CD4-positive, alpha-beta memory T cell (primary cell): ENCODE results near the gene PDZD4. TPM values are rescaled to one million over a fixed set of nuclear protein-coding genes. Genes with fewer than 3 reads are reported as not detected.

Experiments
- CTCF ChIA-PET: fragments of 350-600 bp; sonication (Branson Sonifier 250); formaldehyde crosslinking; loops from one replicate; lab custom pipeline; 2021; ENCODE audit warnings: inconsistent platforms; ENCODE audit not compliant: partially characterized antibody; lab: Charles Lee
- POLR2A ChIA-PET: fragments of 350-600 bp; sonication (Branson Sonifier 250); formaldehyde crosslinking; loops from one replicate; lab custom pipeline; 2021; ENCODE audit not compliant: partially characterized antibody; lab: Charles Lee
- DNase-seq, 5 donors: peaks; one replicate each; pipeline versions ENCODE4 v3.0.0 to v3.0.0-alpha.2; 2020 to 2022; ENCODE audit warnings: mixed read lengths in 1 of 5
- H3K27ac ChIP-seq: one replicate; pipeline ENCODE4 v1.7.0; 2013; ENCODE audit warnings: low read depth, low read length
- H3K27me3 ChIP-seq: 2 replicates; pipeline ENCODE4 v1.7.0; 2013; ENCODE audit warnings: mild to moderate bottlenecking, low read length, moderate library complexity; ENCODE audit not compliant: insufficient read depth
- H3K36me3 ChIP-seq: 2 replicates; pipeline ENCODE4 v1.7.0; 2013; ENCODE audit warnings: mild to moderate bottlenecking, low read length, moderate library complexity; ENCODE audit not compliant: insufficient read depth
- H3K4me1 ChIP-seq: 2 replicates; pipeline ENCODE4 v1.7.0; 2013; ENCODE audit warnings: mild to moderate bottlenecking, low read length, moderate library complexity; ENCODE audit not compliant: insufficient read depth
- H3K4me3 ChIP-seq, 2 donors: one replicate each; pipeline ENCODE4 v1.7.0; 2013; ENCODE audit warnings: low read length in 2 of 2, mild to moderate bottlenecking in 1 of 2
- H3K9me3 ChIP-seq, 2 donors: one replicate each; pipeline ENCODE4 v1.7.0; 2013; ENCODE audit warnings: low read length in 2 of 2, control low read depth in 1 of 2; ENCODE audit not compliant: control insufficient read depth in 1 of 2
- H3K27ac Mint-ChIP-seq, 7 donors: one replicate each; pipeline ENCODE4 v1.8.0; 2020 to 2021; ENCODE audit warnings: mixed read lengths in 7 of 7, mild to moderate bottlenecking in 6 of 7, inconsistent platforms in 3 of 7, moderate library complexity in 3 of 7
- H3K27me3 Mint-ChIP-seq, 2 donors: one replicate each; pipeline ENCODE4 v1.8.0; 2020 to 2021; ENCODE audit warnings: mixed read lengths in 2 of 2
- H3K36me3 Mint-ChIP-seq, 2 donors: one replicate each; pipeline ENCODE4 v1.8.0; 2020 to 2021; ENCODE audit warnings: mixed read lengths in 2 of 2, inconsistent platforms in 1 of 2, mild to moderate bottlenecking in 1 of 2
- H3K4me1 Mint-ChIP-seq, 4 donors: one replicate each; pipeline ENCODE4 v1.8.0; 2020 to 2021; ENCODE audit warnings: mixed read lengths in 4 of 4, mild to moderate bottlenecking in 1 of 4
- H3K4me3 Mint-ChIP-seq, 8 donors: one replicate each; pipeline ENCODE4 v1.8.0; 2020 to 2021; ENCODE audit warnings: mixed read lengths in 8 of 8, mild to moderate bottlenecking in 7 of 8, moderate library complexity in 6 of 8, inconsistent platforms in 3 of 8
- H3K9me3 Mint-ChIP-seq, 8 donors: one replicate each; pipeline ENCODE4 v1.8.0; 2020 to 2021; ENCODE audit warnings: mixed read lengths in 8 of 8, mild to moderate bottlenecking in 5 of 8, inconsistent platforms in 3 of 8, moderate library complexity in 1 of 8
- intact Hi-C: fragments of 100-400 bp; cut with micrococcal nuclease; formaldehyde crosslinking; loops from one replicate; pipeline ENCODE4 v1.15.1; 2023
- polyA plus RNA-seq, 2 donors: library from polyadenylated mRNA; unstranded; fragments of 300-500 nt; fragmentation: Illumina TruSeq; gene quantifications; one replicate each; pipeline ENCODE4 v1.2.3, GENCODE V29; 2021
- total RNA-seq, 2 experiments: library from RNA; stranded (reverse); gene quantifications; one replicate each; pipeline ENCODE4 v1.2.3, GENCODE V29; 2021

The PDZD4 gene
- total and polyA plus RNA-seq, 4 experiments from 2014 or later: 0.47 to 5.0 (median 3.5) TPM

DNA sequence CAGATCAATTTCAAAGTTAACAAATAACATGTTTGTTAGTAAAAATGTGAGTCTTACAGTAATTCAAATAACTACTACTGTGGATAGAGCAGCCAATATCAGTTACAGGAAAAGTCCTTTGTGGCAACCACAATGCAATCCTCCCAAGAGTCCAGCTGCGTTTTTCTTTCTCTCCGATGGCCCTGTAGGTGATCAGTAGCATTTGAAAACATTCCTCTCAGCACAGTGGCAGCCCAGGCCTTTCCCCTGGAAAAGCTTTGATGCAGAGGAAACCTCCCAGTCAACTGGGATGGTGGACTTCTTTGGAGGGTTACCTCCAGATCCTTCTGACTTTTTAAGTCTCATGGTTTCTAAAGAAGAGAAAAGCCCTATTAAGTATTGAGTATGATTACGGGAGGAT lies 18.0 kb upstream of the PDZD4 start:
- DNase-seq: no peak
- Mint-ChIP-seq H3K4me1 (peaks cover 0 to 3% (median under 1%) of the 10 kb centered on the region in 4 donors), H3K36me3 (no peaks in the 10 kb centered on the region), H3K9me3 (no peaks in the 10 kb centered on the region), H3K27me3 (peaks cover 0 to 5% of the 10 kb centered on the region in 2 donors), H3K4me3 (no peak overlapping the region), H3K27ac (no peak overlapping the region)
- ChIA-PET POLR2A (no interaction called here), CTCF (no interaction called here)
- no peaks in the 10 kb centered on the region for H3K4me1 ChIP-seq
- no peaks in the 10 kb centered on the region for H3K27me3 ChIP-seq
- no peaks in the 10 kb centered on the region for H3K9me3 ChIP-seq
- H3K36me3 ChIP-seq: no peaks in the 10 kb centered on the region
- H3K27ac ChIP-seq: no peak overlapping the region
- intact Hi-C loops: no loop called here
- H3K4me3 ChIP-seq: no peak overlapping the region

DNA sequence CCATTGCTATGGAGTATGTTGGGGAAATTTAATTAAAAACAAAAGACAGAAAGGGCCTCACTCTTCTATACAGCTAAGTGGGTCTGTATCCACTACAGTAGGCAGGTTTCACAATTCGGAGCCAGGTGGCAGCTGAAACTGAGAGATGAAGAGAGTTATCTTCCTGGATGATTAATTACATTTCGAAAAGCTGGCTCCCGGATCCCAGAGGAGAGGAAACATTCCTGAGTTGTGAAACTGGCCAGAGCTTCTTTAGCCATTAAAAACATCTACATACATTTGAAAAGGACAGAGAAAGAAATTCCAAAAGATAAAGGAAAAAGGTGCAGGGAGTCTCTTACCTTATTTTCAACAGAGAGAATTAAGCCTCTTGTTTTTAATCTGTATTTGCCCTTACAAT lies 15.5 kb upstream of the PDZD4 start:
- Mint-ChIP-seq H3K27ac (no peak overlapping the region), H3K36me3 (no peaks in the 10 kb centered on the region), H3K9me3 (no peaks in the 10 kb centered on the region), H3K27me3 (peaks cover 0 to 3% of the 10 kb centered on the region in 2 donors), H3K4me3 (no peak overlapping the region), H3K4me1 (no peaks in the 10 kb centered on the region)
- H3K36me3 ChIP-seq: no peaks in the 10 kb centered on the region
- H3K9me3 ChIP-seq: no peaks in the 10 kb centered on the region
- no peak overlapping the region for H3K27ac ChIP-seq
- intact Hi-C loops: no loop called here
- DNase-seq: no peak
- no peak overlapping the region for H3K4me3 ChIP-seq
- POLR2A ChIA-PET: no interaction called here
- CTCF ChIA-PET: no interaction called here
- H3K4me1 ChIP-seq: no peaks in the 10 kb centered on the region
- H3K27me3 ChIP-seq: no peaks in the 10 kb centered on the region

GRCh38 chrX:153845195-153845594 lies 14.9 kb upstream of the PDZD4 start:
- Histone ChIP-seq H3K27ac (no peak overlapping the region), H3K4me1 (no peaks in the 10 kb centered on the region), H3K36me3 (no peaks in the 10 kb centered on the region), H3K27me3 (no peaks in the 10 kb centered on the region), H3K4me3 (no peak overlapping the region), H3K9me3 (no peaks in the 10 kb centered on the region)
- Mint-ChIP-seq H3K27me3 (peaks cover 0 to 3% of the 10 kb centered on the region in 2 donors), H3K36me3 (no peaks in the 10 kb centered on the region), H3K4me1 (no peaks in the 10 kb centered on the region), H3K27ac (no peak overlapping the region), H3K9me3 (no peaks in the 10 kb centered on the region), H3K4me3 (no peak overlapping the region)
- intact Hi-C loops: no loop called here
- CTCF ChIA-PET: no interaction called here
- POLR2A ChIA-PET: no interaction called here
- DNase-seq: no peak

DNA sequence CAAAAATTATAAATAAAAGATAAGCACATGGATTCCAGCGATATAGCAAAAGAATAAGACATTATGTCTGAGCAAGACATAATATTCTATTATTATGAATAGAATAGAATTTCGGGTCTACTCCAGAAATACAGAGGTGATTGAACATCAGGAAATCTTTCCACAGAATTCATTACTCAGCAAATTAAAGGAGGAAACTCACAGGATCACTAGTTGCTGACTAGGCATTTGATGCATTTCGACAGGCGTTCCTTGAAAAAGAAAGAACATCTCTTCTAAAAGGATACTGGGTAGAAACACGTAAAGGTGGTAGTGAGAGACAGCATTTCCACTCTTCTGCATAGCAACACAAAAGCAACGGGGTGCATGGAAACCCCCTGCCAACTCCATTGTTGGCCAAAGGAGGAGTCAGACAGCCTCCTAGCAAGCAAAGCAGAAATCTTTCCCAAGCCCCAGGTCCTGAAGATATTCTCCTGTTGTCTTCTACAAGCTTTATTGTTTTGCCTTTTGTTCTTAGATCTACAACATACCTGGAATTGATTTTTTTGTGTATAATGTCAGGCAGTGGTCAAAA lies 14.3 kb upstream of the PDZD4 start:
- ChIA-PET POLR2A (no interaction called here), CTCF (no interaction called here)
- no peak overlapping the region for H3K4me3 Mint-ChIP-seq
- no peak for DNase-seq
- Histone ChIP-seq H3K27ac (no peak overlapping the region), H3K27me3 (no peaks in the 10 kb centered on the region), H3K4me3 (no peak overlapping the region), H3K4me1 (no peaks in the 10 kb centered on the region), H3K36me3 (no peaks in the 10 kb centered on the region), H3K9me3 (no peaks in the 10 kb centered on the region)
- no peaks in the 10 kb centered on the region for H3K4me1 Mint-ChIP-seq
- intact Hi-C loops: no loop called here
- no peaks in the 10 kb centered on the region for H3K36me3 Mint-ChIP-seq
- H3K9me3 Mint-ChIP-seq: no peaks in the 10 kb centered on the region
- H3K27ac Mint-ChIP-seq: no peak overlapping the region
- peaks cover 0 to 3% of the 10 kb centered on the region in 2 donors for H3K27me3 Mint-ChIP-seq

DNA sequence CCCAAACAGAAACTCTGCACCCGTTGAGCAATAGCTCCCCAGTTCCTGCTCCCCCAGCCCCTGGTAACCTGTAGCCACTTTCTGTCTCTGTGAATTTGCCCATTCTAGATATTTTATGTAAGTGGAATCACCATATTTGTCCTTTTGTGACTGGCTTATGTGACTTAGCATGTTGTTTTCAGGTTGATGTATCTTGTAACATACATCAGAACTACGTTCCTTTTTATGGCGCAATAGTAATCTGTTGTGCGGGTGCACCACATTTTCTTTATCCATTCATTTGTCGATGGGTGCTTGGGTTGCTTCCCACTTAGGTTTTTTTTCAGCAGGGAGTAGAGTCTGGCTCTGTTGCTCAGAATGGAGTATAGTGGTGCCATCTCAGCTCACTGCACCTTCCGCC lies 6.6 kb upstream of the PDZD4 start:
- CTCF ChIA-PET: no interaction called here
- H3K36me3 ChIP-seq: no peaks in the 10 kb centered on the region

DNA sequence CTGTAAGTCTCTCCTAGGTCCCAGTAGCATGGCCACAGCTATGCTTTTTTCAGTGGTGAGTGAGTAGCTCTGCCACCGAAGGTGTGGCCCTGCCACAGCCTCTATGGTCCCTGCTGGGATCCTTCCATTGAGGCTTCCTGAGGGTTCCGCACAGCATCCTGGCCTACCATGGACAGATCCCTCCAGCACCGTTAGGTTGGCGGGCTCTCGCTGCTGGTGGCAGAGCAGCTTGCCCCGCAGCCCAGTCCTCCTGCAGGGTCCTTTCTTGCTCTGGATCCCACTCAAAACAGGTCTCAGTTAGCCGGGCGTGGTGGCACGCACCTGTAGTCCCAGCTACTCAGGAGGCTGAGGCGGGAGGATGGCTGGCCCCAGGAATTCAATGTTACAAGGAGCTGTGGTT lies 2.4 kb upstream of the PDZD4 start:
- intact Hi-C loops: no loop called here
- no peaks in the 10 kb centered on the region for H3K27me3 ChIP-seq
- Mint-ChIP-seq H3K9me3 (no peaks in the 10 kb centered on the region), H3K27me3 (no peaks in the 10 kb centered on the region), H3K36me3 (no peaks in the 10 kb centered on the region), H3K27ac (no peak overlapping the region), H3K4me1 (peaks cover 1 to 20% (median 7%) of the 10 kb centered on the region in 4 donors), H3K4me3 (peak overlapping the region in 1 of 8 donors; percentile 21)
- no peak overlapping the region for H3K4me3 ChIP-seq
- POLR2A ChIA-PET: no interaction called here
- H3K27ac ChIP-seq: no peak overlapping the region
- H3K4me1 ChIP-seq: peaks cover 10% of the 10 kb centered on the region
- no peak for DNase-seq
- H3K36me3 ChIP-seq: no peaks in the 10 kb centered on the region
- CTCF ChIA-PET: no interaction called here
- no peaks in the 10 kb centered on the region for H3K9me3 ChIP-seq

More for the DNA sequence above, 6.6 kb upstream of the PDZD4 start:
- intact Hi-C loops: no loop called here
- Mint-ChIP-seq H3K9me3 (no peaks in the 10 kb centered on the region), H3K4me3 (no peak overlapping the region), H3K27me3 (no peaks in the 10 kb centered on the region), H3K27ac (peak overlapping the region in 1 of 7 donors; percentile 25), H3K36me3 (no peaks in the 10 kb centered on the region), H3K4me1 (peaks cover 0 to 4% (median under 1%) of the 10 kb centered on the region in 4 donors)
- no peak for DNase-seq
- Histone ChIP-seq H3K4me1 (no peaks in the 10 kb centered on the region), H3K27me3 (no peaks in the 10 kb centered on the region), H3K27ac (no peak overlapping the region), H3K9me3 (no peaks in the 10 kb centered on the region), H3K4me3 (no peak overlapping the region)
- POLR2A ChIA-PET: no interaction called here

GRCh38 chrX:153831429-153832150 lies 1.2 kb upstream of the PDZD4 start:
- ChIA-PET CTCF (no interaction called here), POLR2A (no interaction called here)
- no peak overlapping the region for H3K4me3 ChIP-seq
- no peaks in the 10 kb centered on the region for H3K9me3 Mint-ChIP-seq
- no peaks in the 10 kb centered on the region for H3K36me3 Mint-ChIP-seq
- no peak for DNase-seq
- H3K27ac ChIP-seq: no peak overlapping the region
- H3K27me3 Mint-ChIP-seq: no peaks in the 10 kb centered on the region
- H3K27ac Mint-ChIP-seq: peak overlapping the region in 3 of 7 donors; percentile 21 to 40 (median 35)
- no peaks in the 10 kb centered on the region for H3K36me3 ChIP-seq
- intact Hi-C loops: no loop called here
- H3K4me1 Mint-ChIP-seq: peaks cover 12 to 31% (median 18%) of the 10 kb centered on the region in 4 donors
- peaks cover 21% of the 10 kb centered on the region for H3K4me1 ChIP-seq
- no peaks in the 10 kb centered on the region for H3K9me3 ChIP-seq
- H3K4me3 Mint-ChIP-seq: peak overlapping the region; percentile 48 to 74 (median 62)
- H3K27me3 ChIP-seq: no peaks in the 10 kb centered on the region
